Endothelial cell of umbilical vein (primary cell): Measurements from ENCODE around the gene DEF6. TPM values are rescaled to one million over a fixed set of nuclear protein-coding genes. Genes with fewer than 3 reads are reported as not detected.

Source experiments
- BruUV-seq: library from RNA; stranded (reverse); fragments of 400-500 nt; replicated peaks from 2 replicates; lab custom pipeline; 2021; lab: Mats Ljungman, UMichigan
- CTCF ChIA-PET: fragments of 300-600, 350-600 bp; sonication (Branson Sonifier 250); formaldehyde crosslinking; loops from one replicate; lab custom pipeline; 2021; ENCODE audit warnings: antibody characterized with exemption, inconsistent platforms; lab: Charles Lee
- POLR2A ChIA-PET: fragments of 300-600, 350-600 bp; sonication (Branson Sonifier 250); formaldehyde crosslinking; loops from one replicate; lab custom pipeline; 2021; ENCODE audit warnings: antibody characterized with exemption, inconsistent platforms; lab: Charles Lee
- DNase-seq: peaks from one replicate; pipeline ENCODE4 v3.0.0-alpha.2; 2011; ENCODE audit warnings: low read depth, low spot score
- FAIRE-seq: peaks from 2 replicates; lab custom pipeline; 2011; peaks lifted over from hg19 to GRCh38; lab: Jason Lieb, UNC
- H2AFZ ChIP-seq: 2 replicates; pipeline ENCODE4 v1.6.0; 2012; ENCODE audit warnings: low read depth, low read length, control low read depth, inconsistent platforms
- H3K27ac ChIP-seq: 2 replicates; pipeline ENCODE4 v1.5.1; 2011; ENCODE audit warnings: low read depth, mild to moderate bottlenecking, control low read depth, low read length, moderate library complexity; ENCODE audit not compliant: insufficient read depth
- H3K27me3 ChIP-seq, 2 experiments: 2 replicates each; pipeline versions ENCODE4 v1.6.0 to v1.6.1; 2011; ENCODE audit warnings: low read length in 2 of 2, mixed read lengths in 1 of 2; ENCODE audit not compliant: control insufficient read depth in 2 of 2, insufficient read depth in 2 of 2
- H3K36me3 ChIP-seq, 2 experiments: 2 replicates in 1 of 2; 3 replicates in 1 of 2; pipeline ENCODE4 v1.5.1; 2011; ENCODE audit warnings: low read length in 2 of 2, mild to moderate bottlenecking in 1 of 2, moderate library complexity in 1 of 2; ENCODE audit not compliant: control insufficient read depth in 2 of 2, insufficient read depth in 2 of 2; ENCODE audit errors: extremely low read depth in 1 of 2
- H3K4me1 ChIP-seq: 3 replicates; pipeline ENCODE4 v1.5.1; 2011; ENCODE audit warnings: mild to moderate bottlenecking, low read length; ENCODE audit not compliant: control insufficient read depth, insufficient read depth; ENCODE audit errors: extremely low read depth
- H3K4me2 ChIP-seq: 2 replicates; pipeline ENCODE4 v1.6.1; 2011; ENCODE audit warnings: low read length, control low read depth, mixed read lengths; ENCODE audit not compliant: insufficient read depth
- H3K4me3 ChIP-seq, 3 experiments: fragments of 200-600 bp in 1 of 3; sonication (generic), shearing (Covaris generic) in 1 of 3; replicated peaks in 1 of 3; 2 replicates each; pipeline ENCODE4 v1.5.1; 2011 to 2016; ENCODE audit warnings: control low read depth in 3 of 3, low read length in 3 of 3, mild to moderate bottlenecking in 2 of 3, inconsistent platforms in 1 of 3, low read depth in 1 of 3, moderate library complexity in 1 of 3; ENCODE audit not compliant: insufficient read depth in 1 of 3
- H3K79me2 ChIP-seq: 2 replicates; pipeline ENCODE4 v1.6.0; 2012; ENCODE audit warnings: low read length, inconsistent platforms; ENCODE audit not compliant: control insufficient read depth, insufficient read depth
- H3K9ac ChIP-seq: replicated peaks from 2 replicates; pipeline ENCODE3; 2011; ENCODE audit warnings: low read length, control low read depth; ENCODE audit not compliant: insufficient read depth; ENCODE audit errors: extremely low read depth
- H3K9me1 ChIP-seq: replicated peaks from 3 replicates; pipeline ENCODE4 v1.6.0; 2011; ENCODE audit warnings: mild to moderate bottlenecking, low read length; ENCODE audit not compliant: control insufficient read depth, insufficient read depth; ENCODE audit errors: extremely low read depth
- H3K9me3 ChIP-seq: replicated peaks from 2 replicates; pipeline ENCODE4 v1.5.1; 2012; ENCODE audit warnings: low read length, inconsistent platforms; ENCODE audit not compliant: control insufficient read depth, insufficient read depth
- H4K20me1 ChIP-seq: replicated peaks from 2 replicates; pipeline ENCODE3; 2011; ENCODE audit warnings: mild to moderate bottlenecking, low read length; ENCODE audit not compliant: control insufficient read depth, insufficient read depth; ENCODE audit errors: extremely low read depth
- EZH2 ChIP-seq: IDR thresholded peaks from 2 replicates; pipeline ENCODE4 v1.6.1; 2012; ENCODE audit warnings: borderline replicate concordance, low read depth, mild to moderate bottlenecking, moderate library complexity, low read length, inconsistent platforms; ENCODE audit not compliant: severe bottlenecking
- FOS ChIP-seq: IDR thresholded peaks from 2 replicates; pipeline ENCODE4 v1.6.1; 2011; ENCODE audit warnings: mild to moderate bottlenecking, low read length, moderate library complexity, borderline replicate concordance; ENCODE audit not compliant: insufficient read depth
- GATA2 ChIP-seq: IDR thresholded peaks from 2 replicates; pipeline ENCODE4 v1.7.0; 2011; ENCODE audit warnings: low read depth, mild to moderate bottlenecking, moderate library complexity, mixed read lengths, low read length; ENCODE audit not compliant: insufficient read length, insufficient read depth
- JUN ChIP-seq: IDR thresholded peaks from 2 replicates; pipeline ENCODE4 v1.6.1; 2011; ENCODE audit warnings: borderline replicate concordance, low read depth; ENCODE audit not compliant: insufficient read length, insufficient read depth
- MYC ChIP-seq: IDR thresholded peaks from one replicate; pipeline ENCODE4 v1.6.1; 2011; ENCODE audit warnings: mild to moderate bottlenecking, low read depth, low read length
- POLR2A ChIP-seq: IDR thresholded peaks from 2 replicates; pipeline ENCODE4 v1.6.1; 2012; ENCODE audit warnings: low read depth, mild to moderate bottlenecking, control low read depth, low read length
- POLR2AphosphoS5 ChIP-seq: IDR thresholded peaks from 2 replicates; pipeline ENCODE4 v1.6.1; 2012; ENCODE audit warnings: low read depth, mild to moderate bottlenecking, control low read depth, low read length, moderate library complexity; ENCODE audit not compliant: insufficient read depth
- dilution Hi-C: fragments of 300-500 bp; cut with MboI; formaldehyde crosslinking; loops from one replicate; pipeline ENCODE4 v1.15.0; 2019; ENCODE audit warnings: low sequenced_read_pairs; ENCODE audit not compliant: extremely low pct_ligation_motif_present
- intact Hi-C: fragments of 100-400 bp; cut with micrococcal nuclease; formaldehyde crosslinking; loops from one replicate; pipeline ENCODE4 v1.10.0; 2022
- polyA plus RNA-seq, 4 experiments: library from polyadenylated mRNA; depleted of rRNA in 3 of 4; stranded (reverse) in 3 of 4; unstranded in 1 of 4; fragments of >200 nt; gene quantifications; 2 replicates each; pipeline versions ENCODE4 v1.2.1 to v1.2.3, GENCODE V29; 2011 to 2012; ENCODE audit warnings: missing spikeins in 1 of 4
- total RNA-seq: library from RNA; stranded (reverse); gene quantifications from 2 replicates; pipeline ENCODE4 v1.2.3, GENCODE V29; 2021
- TF ChIP-seq, protein P1 (sequence below): IDR thresholded peaks from 2 replicates; pipeline ENCODE4 v1.6.1; 2011; ENCODE audit not compliant: insufficient read depth, insufficient read length
- TF ChIP-seq, protein P2 (sequence below), 2 donors: IDR thresholded peaks; 1 replicate in 1 of 2; 2 replicates in 1 of 2; pipeline ENCODE4 v1.5.1; 2011; ENCODE audit warnings: low read length in 2 of 2, mild to moderate bottlenecking in 2 of 2, moderate library complexity in 2 of 2, control low read depth in 1 of 2, inconsistent platforms in 1 of 2, low read depth in 1 of 2; ENCODE audit not compliant: insufficient read depth in 1 of 2; ENCODE audit errors: extremely low read depth in 1 of 2

The DEF6 gene
- total and polyA plus RNA-seq, 2 donors (not counting 3 experiments of a cell fraction or from before 2014, with no cell fraction given) = 0.59 to 0.77 TPM

DNA sequence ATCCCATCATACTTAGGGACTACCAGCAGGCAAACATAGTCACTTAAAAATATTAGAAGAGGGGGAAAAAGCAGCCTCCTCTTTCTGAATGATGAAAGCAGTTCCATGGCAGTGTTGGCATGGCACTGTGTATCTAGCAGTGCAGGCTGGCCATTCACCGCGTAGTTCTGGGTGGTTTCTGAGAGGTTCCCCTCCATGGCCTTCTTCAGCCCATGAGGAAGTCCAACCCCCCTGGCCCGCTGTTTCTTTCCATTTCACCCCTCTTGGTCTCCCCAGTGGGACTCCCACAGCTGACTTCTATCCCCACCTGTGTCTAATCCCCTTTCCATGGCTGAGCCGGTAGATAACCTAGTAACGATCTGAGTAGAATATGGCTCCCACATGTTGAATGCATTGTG, 61.7 kb downstream of the DEF6 start:
- no peaks in the 10 kb centered on the region for H3K9me3 ChIP-seq
- H3K27me3 ChIP-seq = no peaks in the 10 kb centered on the region
- no peaks in the 10 kb centered on the region for H4K20me1 ChIP-seq
- no peak overlapping the region for H3K9ac ChIP-seq
- H3K4me2 ChIP-seq = no peak overlapping the region
- ChIA-PET CTCF (no interaction called here), POLR2A (no interaction called here)
- dilution Hi-C loops (no loop called here), intact Hi-C loops (no loop called here)
- no peaks in the 10 kb centered on the region for H3K4me1 ChIP-seq
- H3K36me3 ChIP-seq = peaks cover 0 to 2% of the 10 kb centered on the region in 2 experiments
- BruUV-seq = no TSS peak
- no peak overlapping the region for H3K27ac ChIP-seq
- H3K4me3 ChIP-seq = no peak overlapping the region
- H3K79me2 ChIP-seq = peaks cover 5% of the 10 kb centered on the region
- TF ChIP-seq GATA2 (no peak), MYC (no peak), POLR2AphosphoS5 (no peak), FOS (no peak)
- TF ChIP-seq, protein P1, sequence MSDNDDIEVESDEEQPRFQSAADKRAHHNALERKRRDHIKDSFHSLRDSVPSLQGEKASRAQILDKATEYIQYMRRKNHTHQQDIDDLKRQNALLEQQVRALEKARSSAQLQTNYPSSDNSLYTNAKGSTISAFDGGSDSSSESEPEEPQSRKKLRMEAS = no peak
- DNase-seq (no peak), FAIRE-seq (no peak)
- H2AFZ ChIP-seq = no peak overlapping the region
- H3K9me1 ChIP-seq = no peaks in the 10 kb centered on the region

DNA sequence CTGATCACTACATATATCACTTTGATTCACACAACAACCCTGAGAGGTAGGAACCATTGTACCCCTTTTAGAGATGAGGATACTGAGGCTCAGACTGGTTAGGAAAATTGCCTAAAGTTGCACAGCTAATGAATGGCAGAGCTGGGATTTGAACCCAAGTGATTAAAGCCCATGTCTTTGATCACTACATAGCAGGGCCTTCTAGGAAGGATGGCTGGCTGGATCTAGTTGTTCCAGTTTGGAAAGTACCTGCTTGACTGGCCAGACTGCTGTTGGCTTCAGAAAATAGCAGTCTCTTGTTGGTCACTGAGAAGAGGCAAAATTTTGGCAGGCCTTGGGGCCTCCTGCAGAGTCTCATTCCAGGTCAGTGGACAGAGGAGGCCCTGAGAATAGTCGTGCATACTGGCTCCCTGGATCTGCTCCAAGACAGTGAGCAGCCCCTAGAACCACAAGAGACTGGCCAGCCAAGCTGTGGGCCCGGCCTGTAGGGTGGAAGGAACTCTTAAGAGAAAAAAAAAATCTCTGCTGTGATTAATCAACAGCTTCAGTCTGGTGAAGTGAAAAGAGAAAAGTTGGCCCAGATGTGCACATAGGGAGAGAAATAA, 62.2 kb downstream of the DEF6 start:
- Histone ChIP-seq H3K9me1 (no peaks in the 10 kb centered on the region), H3K27ac (no peak overlapping the region), H3K27me3 (no peaks in the 10 kb centered on the region), H3K4me2 (no peak overlapping the region), H3K9ac (no peak overlapping the region), H2AFZ (no peak overlapping the region), H4K20me1 (no peaks in the 10 kb centered on the region), H3K9me3 (no peaks in the 10 kb centered on the region), H3K4me3 (no peak overlapping the region), H3K36me3 (peaks cover 0 to 2% of the 10 kb centered on the region in 2 experiments), H3K79me2 (peaks cover 5% of the 10 kb centered on the region), H3K4me1 (no peaks in the 10 kb centered on the region)
- FAIRE-seq (no peak), DNase-seq (no peak)
- dilution Hi-C loops = no loop called here
- intact Hi-C loops = no loop called here
- no TSS peak for BruUV-seq
- ChIA-PET CTCF (interaction anchor here (1.5 kb wide), 1 partner anchor 55 kb away, joined by 6 read pairs; no protein-coding TSS in a partner anchor), POLR2A (no interaction called here)
- TF ChIP-seq, protein P1 = no peak
- TF ChIP-seq FOS = no peak
- TF ChIP-seq, protein P2, sequence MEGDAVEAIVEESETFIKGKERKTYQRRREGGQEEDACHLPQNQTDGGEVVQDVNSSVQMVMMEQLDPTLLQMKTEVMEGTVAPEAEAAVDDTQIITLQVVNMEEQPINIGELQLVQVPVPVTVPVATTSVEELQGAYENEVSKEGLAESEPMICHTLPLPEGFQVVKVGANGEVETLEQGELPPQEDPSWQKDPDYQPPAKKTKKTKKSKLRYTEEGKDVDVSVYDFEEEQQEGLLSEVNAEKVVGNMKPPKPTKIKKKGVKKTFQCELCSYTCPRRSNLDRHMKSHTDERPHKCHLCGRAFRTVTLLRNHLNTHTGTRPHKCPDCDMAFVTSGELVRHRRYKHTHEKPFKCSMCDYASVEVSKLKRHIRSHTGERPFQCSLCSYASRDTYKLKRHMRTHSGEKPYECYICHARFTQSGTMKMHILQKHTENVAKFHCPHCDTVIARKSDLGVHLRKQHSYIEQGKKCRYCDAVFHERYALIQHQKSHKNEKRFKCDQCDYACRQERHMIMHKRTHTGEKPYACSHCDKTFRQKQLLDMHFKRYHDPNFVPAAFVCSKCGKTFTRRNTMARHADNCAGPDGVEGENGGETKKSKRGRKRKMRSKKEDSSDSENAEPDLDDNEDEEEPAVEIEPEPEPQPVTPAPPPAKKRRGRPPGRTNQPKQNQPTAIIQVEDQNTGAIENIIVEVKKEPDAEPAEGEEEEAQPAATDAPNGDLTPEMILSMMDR (IDR thresholded peaks at IDR 0.05; ENCODE audit: extremely low read depth in 1 of 2, insufficient read depth in 1 of 2, low read depth in 1 of 2, low read length in 2 of 2) = no peak
- TF ChIP-seq POLR2AphosphoS5 = no peak
- TF ChIP-seq GATA2 = no peak
- TF ChIP-seq EZH2 = no peak
- TF ChIP-seq POLR2A = no peak
- TF ChIP-seq MYC = no peak
- no peak for TF ChIP-seq JUN
